Testis (tissue), 3 donors: ENCODE results near the gene CKAP4. TPM values are rescaled to one million over a fixed set of nuclear protein-coding genes. Genes with fewer than 3 reads are reported as not detected.

Experiments
- DNase-seq: peaks from one replicate; pipeline ENCODE4 v3.0.0-alpha.2; 2019
- H3K27ac ChIP-seq, 2 donors: fragments of 200-600 bp; sonication (generic); one replicate each; pipeline ENCODE4 v1.5.1; 2019
- H3K27me3 ChIP-seq: fragments of 200-600 bp; sonication (generic); one replicate; pipeline ENCODE4 v1.5.1; 2019
- H3K36me3 ChIP-seq: fragments of 200-600 bp; sonication (generic); one replicate; pipeline ENCODE4 v1.5.1; 2017; ENCODE audit warnings: low read depth; ENCODE audit errors: missing control alignments
- H3K4me1 ChIP-seq: fragments of 200-600 bp; sonication (generic); one replicate; pipeline ENCODE4 v1.5.1; 2019
- H3K4me3 ChIP-seq, 2 donors: fragments of 200-600 bp; sonication (generic); one replicate each; pipeline ENCODE4 v1.5.1; 2017 to 2019
- H3K9me3 ChIP-seq: fragments of 200-600 bp; sonication (generic); one replicate; pipeline ENCODE4 v1.5.1; 2017
- CTCF ChIP-seq, 3 experiments: fragments of 450-650 bp in 2 of 3; fragments of 200-600 bp in 1 of 3; sonication (generic) in 1 of 3; IDR thresholded peaks; one replicate each; pipeline ENCODE4 v1.5.1; 2016 to 2019; ENCODE audit warnings: antibody characterized with exemption in 3 of 3, mild to moderate bottlenecking in 2 of 3, moderate library complexity in 1 of 3
- POLR2A ChIP-seq: fragments of 450-650 bp; IDR thresholded peaks from one replicate; pipeline ENCODE4 v1.6.1; 2017; ENCODE audit warnings: antibody characterized with exemption, mild to moderate bottlenecking, moderate library complexity
- WGBS, 2 donors: methylation state at CpG; one replicate each; pipeline ENCODE4 v1.1.5; 2018; 5-methylcytosine and 5-hydroxymethylcytosine counted together
- intact Hi-C: fragments of 100-400 bp; cut with DNase I; formaldehyde crosslinking; loops from one replicate; pipeline ENCODE4 v1.15.1; 2023; ENCODE audit warnings: low total_unique reads
- polyA plus RNA-seq: library from polyadenylated mRNA; stranded (reverse); fragments of 350-450 nt; fragmentation: Illumina TruSeq; extraction: RNeasy Lipid Tissue Mini Kit (QIAGEN cat#74804); gene quantifications from one replicate; pipeline ENCODE4 v1.2.3, GENCODE V29; 2014; ENCODE audit warnings: low read depth, low replicate concordance; ENCODE audit not compliant: insufficient read depth
- total RNA-seq, 2 donors: library from RNA; depleted of rRNA; stranded (reverse); fragments of >200 nt; gene quantifications; one replicate each; pipeline ENCODE4 v1.2.3, GENCODE V29; 2016

CKAP4 gene
- total and polyA plus RNA-seq, 3 donors from 2014 or later, result 26.8 to 31.3 (median 31.2) TPM

DNA sequence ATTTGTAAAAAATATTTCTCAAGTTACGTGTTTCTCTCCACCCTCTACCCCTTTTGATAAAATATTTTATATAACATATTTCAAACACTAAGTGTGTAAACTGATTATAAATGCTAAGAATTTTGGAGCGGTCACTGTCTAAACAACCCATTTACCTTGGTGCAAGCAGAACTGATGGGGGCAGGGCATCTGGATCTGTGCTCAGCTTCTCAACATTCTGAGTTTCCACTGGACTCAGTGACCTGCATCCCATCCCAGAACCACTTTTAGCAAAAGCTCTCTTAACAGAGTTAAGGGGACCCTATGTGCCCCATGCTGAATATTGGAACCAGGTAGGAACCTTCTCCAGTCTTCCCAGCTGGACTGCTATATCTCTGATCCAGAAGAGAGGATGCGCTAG, 53.5 kb downstream of the CKAP4 start:
- peaks cover 25% of the 10 kb centered on the region for H3K4me1 ChIP-seq
- H3K9me3 ChIP-seq, result no peaks in the 10 kb centered on the region
- TF ChIP-seq CTCF (IDR thresholded peaks at IDR 0.05), result no peak
- no peak for TF ChIP-seq POLR2A
- no peak overlapping the region for H3K4me3 ChIP-seq
- H3K27ac ChIP-seq, result peak overlapping the region; percentile 17 to 39
- H3K27me3 ChIP-seq, result no peaks in the 10 kb centered on the region
- no peaks in the 10 kb centered on the region for H3K36me3 ChIP-seq
- intact Hi-C loops, result no loop called here
- 94 to 96% methylated on average over 3 of the region's 3 CpGs for WGBS, 2 donors
- DNase-seq, result no peak

DNA sequence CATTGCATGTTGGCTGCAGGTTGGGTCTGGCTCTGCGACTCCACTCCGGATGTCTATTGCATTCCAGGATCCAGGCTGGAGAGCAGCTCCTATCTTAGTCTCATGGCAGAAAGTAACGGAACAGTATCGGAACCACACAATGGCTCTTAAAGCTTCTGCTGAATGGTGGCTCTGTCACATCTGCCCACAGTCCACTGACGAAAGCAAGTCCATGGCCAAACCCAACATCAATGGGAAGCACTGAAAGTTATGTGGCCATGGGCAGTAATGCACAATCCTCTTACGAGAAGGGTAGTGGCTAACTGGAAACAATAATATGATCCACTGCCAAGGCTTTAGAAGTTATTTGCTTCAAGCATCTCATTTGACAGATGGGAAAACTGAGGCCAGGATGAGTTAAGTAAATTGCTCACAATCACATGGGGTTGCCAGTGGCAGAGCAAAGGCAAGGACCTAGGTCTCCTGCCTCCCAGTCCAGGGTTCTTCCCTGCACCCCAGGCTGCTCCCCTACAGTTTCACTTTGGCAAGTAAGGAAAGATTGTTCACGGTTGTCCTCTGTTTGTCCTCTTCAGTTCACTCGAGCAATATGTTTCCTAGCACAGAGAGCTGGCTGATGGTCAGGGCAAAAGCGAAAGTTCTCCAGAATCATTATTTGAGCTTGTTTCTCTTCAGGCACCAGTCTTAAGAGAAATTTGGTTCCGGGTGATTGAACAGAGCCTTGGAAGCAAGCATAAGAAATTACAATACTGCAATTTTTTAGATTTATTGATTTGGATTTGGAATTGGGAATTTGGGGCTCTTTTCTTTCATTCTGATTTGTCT, 54.2 kb downstream of the CKAP4 start:
- H3K4me1 ChIP-seq, result peaks cover 25% of the 10 kb centered on the region
- peak overlapping the region; percentile 17 to 39 for H3K27ac ChIP-seq

GRCh38 chr12:106192659-106193393, 55.0 kb downstream of the CKAP4 start:
- H3K4me3 ChIP-seq, result no peak overlapping the region
- no peaks in the 10 kb centered on the region for H3K9me3 ChIP-seq
- 86 to 90% methylated on average over 4 of the region's 4 CpGs for WGBS, 2 donors
- intact Hi-C loops, result no loop called here
- TF ChIP-seq CTCF (IDR thresholded peaks at IDR 0.05), result no peak
- no peak for TF ChIP-seq POLR2A
- no peaks in the 10 kb centered on the region for H3K36me3 ChIP-seq
- no peaks in the 10 kb centered on the region for H3K27me3 ChIP-seq
- H3K4me1 ChIP-seq, result peaks cover 29% of the 10 kb centered on the region
- peak; percentile 44 for DNase-seq
- no peak overlapping the region for H3K27ac ChIP-seq

More for the DNA sequence above, 54.2 kb downstream of the CKAP4 start:
- Histone ChIP-seq H3K4me3 (no peak overlapping the region), H3K36me3 (no peaks in the 10 kb centered on the region), H3K27me3 (no peaks in the 10 kb centered on the region), H3K9me3 (no peaks in the 10 kb centered on the region)
- 55 to 66% methylated on average over 10 of the region's 10 CpGs for WGBS, 2 donors
- TF ChIP-seq CTCF (IDR thresholded peaks at IDR 0.05) (no peak), POLR2A (no peak)
- intact Hi-C loops, result no loop called here
- DNase-seq, result no peak

GRCh38 chr12:106190581-106190980, 57.2 kb downstream of the CKAP4 start:
- no peak for DNase-seq
- H3K4me3 ChIP-seq, result no peak overlapping the region
- TF ChIP-seq POLR2A (no peak), CTCF (IDR thresholded peaks at IDR 0.05) (no peak)
- no peaks in the 10 kb centered on the region for H3K36me3 ChIP-seq
- H3K4me1 ChIP-seq, result peaks cover 30% of the 10 kb centered on the region
- 89 to 94% methylated on average over 3 of the region's 3 CpGs for WGBS, 2 donors
- H3K27me3 ChIP-seq, result no peaks in the 10 kb centered on the region
- intact Hi-C loops, result no loop called here
- no peak overlapping the region for H3K27ac ChIP-seq
- no peaks in the 10 kb centered on the region for H3K9me3 ChIP-seq
